Mesothelial cell of epicardium (in vitro differentiated cells): ENCODE data around the gene CORIN. TPM values are rescaled to one million over a fixed set of nuclear protein-coding genes. Genes with fewer than 3 reads are reported as not detected.

Source experiments
- DNase-seq, 2 experiments: peaks; one replicate each; pipeline ENCODE4 v3.0.0; 2021; ENCODE audit warnings: low spot score in 2 of 2; ENCODE audit not compliant: unreplicated experiment in 2 of 2
- H3K27ac Mint-ChIP-seq: 2 replicates; pipeline ENCODE4 v1.8.0; 2021; ENCODE audit warnings: mixed read lengths
- H3K27me3 Mint-ChIP-seq: 2 replicates; pipeline ENCODE4 v1.8.0; 2021; ENCODE audit warnings: low read depth, mixed read lengths
- H3K36me3 Mint-ChIP-seq: 2 replicates; pipeline ENCODE4 v1.8.0; 2021; ENCODE audit warnings: mixed read lengths
- H3K4me1 Mint-ChIP-seq: 2 replicates; pipeline ENCODE4 v1.8.0; 2021; ENCODE audit warnings: mixed read lengths
- H3K4me3 Mint-ChIP-seq: 2 replicates; pipeline ENCODE4 v1.8.0; 2021; ENCODE audit warnings: mild to moderate bottlenecking, moderate library complexity, mixed read lengths
- H3K9me3 Mint-ChIP-seq: 2 replicates; pipeline ENCODE4 v1.8.0; 2021; ENCODE audit warnings: mixed read lengths
- total RNA-seq: library from RNA; stranded (reverse); gene quantifications from 3 replicates; pipeline ENCODE4 v1.2.1, GENCODE V29; 2021
- TF ChIP-seq, protein P1 (sequence below): fragments of 200-600 bp; sonication (generic); IDR thresholded peaks from one replicate; pipeline ENCODE4 v1.5.0; 2021; ENCODE audit warnings: antibody characterized with exemption; ENCODE audit not compliant: unreplicated experiment

The CORIN gene
- total RNA-seq, 1 donor from 2014 or later = 1.5 TPM

DNA sequence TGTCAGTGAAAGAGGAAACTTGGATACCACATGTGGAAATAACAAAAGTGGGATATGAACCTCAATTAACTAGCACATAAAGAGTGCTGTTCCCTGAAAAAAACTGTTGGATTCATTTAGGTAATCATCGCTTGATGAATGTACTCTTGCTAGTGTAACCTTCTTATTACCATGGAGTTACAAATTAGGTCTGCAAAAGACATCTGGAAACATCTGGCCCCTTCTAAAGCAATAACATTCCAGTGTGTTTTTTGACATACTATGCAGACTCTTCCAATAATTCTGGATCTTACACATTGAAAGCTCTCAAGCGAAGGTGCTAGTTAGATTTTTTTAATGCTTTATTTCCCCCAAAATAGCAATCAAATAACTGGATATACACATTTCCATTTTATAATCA lies 218.2 kb downstream of the CORIN start:
- TF ChIP-seq, protein P1, sequence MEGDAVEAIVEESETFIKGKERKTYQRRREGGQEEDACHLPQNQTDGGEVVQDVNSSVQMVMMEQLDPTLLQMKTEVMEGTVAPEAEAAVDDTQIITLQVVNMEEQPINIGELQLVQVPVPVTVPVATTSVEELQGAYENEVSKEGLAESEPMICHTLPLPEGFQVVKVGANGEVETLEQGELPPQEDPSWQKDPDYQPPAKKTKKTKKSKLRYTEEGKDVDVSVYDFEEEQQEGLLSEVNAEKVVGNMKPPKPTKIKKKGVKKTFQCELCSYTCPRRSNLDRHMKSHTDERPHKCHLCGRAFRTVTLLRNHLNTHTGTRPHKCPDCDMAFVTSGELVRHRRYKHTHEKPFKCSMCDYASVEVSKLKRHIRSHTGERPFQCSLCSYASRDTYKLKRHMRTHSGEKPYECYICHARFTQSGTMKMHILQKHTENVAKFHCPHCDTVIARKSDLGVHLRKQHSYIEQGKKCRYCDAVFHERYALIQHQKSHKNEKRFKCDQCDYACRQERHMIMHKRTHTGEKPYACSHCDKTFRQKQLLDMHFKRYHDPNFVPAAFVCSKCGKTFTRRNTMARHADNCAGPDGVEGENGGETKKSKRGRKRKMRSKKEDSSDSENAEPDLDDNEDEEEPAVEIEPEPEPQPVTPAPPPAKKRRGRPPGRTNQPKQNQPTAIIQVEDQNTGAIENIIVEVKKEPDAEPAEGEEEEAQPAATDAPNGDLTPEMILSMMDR = no peak
- Mint-ChIP-seq H3K9me3 (peaks cover 8% of the 10 kb centered on the region), H3K4me1 (no peaks in the 10 kb centered on the region), H3K4me3 (no peak overlapping the region), H3K27me3 (no peaks in the 10 kb centered on the region), H3K36me3 (peaks cover 4% of the 10 kb centered on the region), H3K27ac (no peak overlapping the region)
- no peak for DNase-seq

DNA sequence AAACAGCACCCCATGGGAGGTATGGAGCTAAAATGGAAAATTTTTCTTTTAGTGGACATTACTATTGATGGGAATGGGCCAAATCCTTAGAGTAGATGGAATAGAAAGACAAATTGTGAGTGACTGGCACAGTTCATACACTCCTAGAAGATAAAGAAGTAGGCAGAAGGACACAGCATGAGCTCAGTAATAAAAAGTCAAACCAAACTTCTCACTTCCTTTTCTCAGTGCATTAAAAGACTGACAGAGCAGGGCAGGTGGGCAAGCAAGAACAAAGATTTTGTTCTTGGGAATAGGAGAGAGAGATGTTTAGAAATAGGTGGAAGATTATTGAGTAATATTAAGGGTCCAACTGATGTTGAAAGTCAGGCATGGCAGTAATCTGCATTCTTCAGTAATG lies 220.3 kb downstream of the CORIN start:
- TF ChIP-seq, protein P1 = no peak
- Mint-ChIP-seq H3K27ac (no peak overlapping the region), H3K36me3 (peaks cover under 1% of the 10 kb centered on the region), H3K9me3 (peaks cover 5% of the 10 kb centered on the region), H3K27me3 (no peaks in the 10 kb centered on the region), H3K4me1 (no peaks in the 10 kb centered on the region), H3K4me3 (no peak overlapping the region)
- no peak for DNase-seq

DNA sequence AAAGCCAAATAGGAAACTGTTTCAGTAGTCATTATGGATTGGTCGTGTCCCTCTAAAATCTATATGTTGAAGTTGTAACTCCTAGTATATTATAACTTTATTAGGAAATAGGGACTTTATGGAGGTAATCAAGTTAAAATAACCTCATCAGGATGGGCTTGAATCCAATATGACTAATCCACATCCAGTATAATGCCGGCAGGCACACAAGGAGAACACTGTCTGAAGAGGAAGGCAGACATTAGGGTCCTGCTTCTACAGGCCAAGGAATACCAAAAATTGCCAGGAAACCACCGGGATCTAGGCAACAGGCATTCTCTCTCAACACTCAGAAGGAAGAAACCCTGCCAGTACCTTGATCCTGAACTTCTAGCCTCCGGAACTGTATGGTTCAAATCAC lies 222.5 kb downstream of the CORIN start:
- no peaks in the 10 kb centered on the region for H3K36me3 Mint-ChIP-seq
- DNase-seq = no peak

DNA sequence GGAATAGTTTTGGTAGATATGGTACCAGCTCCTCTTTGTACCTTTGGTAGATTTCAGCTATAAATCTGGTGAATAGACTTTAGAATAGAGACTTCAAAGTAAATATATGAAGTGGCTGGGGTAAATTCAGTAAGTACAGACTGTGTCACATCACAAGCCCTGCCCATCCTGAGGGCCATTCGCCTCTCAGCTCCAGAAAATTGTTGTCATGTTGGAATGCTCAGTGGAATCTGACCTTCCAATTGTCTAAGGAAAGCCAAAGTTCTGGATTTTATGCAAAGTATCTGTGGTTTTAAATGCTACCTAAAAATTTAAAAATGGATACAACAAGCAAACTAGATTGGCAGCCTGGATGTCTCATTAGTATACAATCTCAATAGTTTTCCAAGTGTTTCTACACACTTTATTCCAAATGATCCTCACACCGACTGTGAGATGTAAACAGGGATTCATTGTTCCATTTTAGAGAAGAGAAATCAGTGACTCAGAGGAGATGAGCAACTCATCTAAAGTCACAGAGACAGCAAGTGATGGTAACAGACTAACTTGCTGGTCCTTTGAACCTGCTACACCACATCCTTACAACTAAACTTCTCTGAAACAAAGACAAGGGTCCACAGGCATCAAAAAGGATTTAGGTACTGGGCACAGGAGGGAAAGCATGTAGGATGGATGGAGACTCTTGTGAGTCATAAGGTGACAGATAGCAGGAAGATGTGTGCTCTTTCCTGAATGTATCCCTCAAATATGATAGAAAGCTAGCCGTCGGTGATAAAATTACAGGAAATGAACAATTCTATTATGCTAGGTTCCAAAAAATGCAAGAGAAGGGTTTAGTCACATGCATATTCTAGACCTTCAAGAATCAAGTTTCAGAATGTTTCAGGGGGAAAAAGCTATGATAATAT lies 225.5 kb downstream of the CORIN start:
- H3K27me3 Mint-ChIP-seq = no peaks in the 10 kb centered on the region
- H3K4me1 Mint-ChIP-seq = no peaks in the 10 kb centered on the region
- TF ChIP-seq, protein P1 = no peak
- no peak for DNase-seq
- no peak overlapping the region for H3K4me3 Mint-ChIP-seq
- H3K36me3 Mint-ChIP-seq = no peaks in the 10 kb centered on the region
- H3K27ac Mint-ChIP-seq = no peak overlapping the region
- peaks cover 3% of the 10 kb centered on the region for H3K9me3 Mint-ChIP-seq

More for the DNA sequence above, 222.5 kb downstream of the CORIN start:
- no peak overlapping the region for H3K4me3 Mint-ChIP-seq
- no peaks in the 10 kb centered on the region for H3K27me3 Mint-ChIP-seq
- no peak overlapping the region for H3K27ac Mint-ChIP-seq
- H3K9me3 Mint-ChIP-seq = peaks cover 3% of the 10 kb centered on the region
- no peaks in the 10 kb centered on the region for H3K4me1 Mint-ChIP-seq
- TF ChIP-seq, protein P1 = no peak

DNA sequence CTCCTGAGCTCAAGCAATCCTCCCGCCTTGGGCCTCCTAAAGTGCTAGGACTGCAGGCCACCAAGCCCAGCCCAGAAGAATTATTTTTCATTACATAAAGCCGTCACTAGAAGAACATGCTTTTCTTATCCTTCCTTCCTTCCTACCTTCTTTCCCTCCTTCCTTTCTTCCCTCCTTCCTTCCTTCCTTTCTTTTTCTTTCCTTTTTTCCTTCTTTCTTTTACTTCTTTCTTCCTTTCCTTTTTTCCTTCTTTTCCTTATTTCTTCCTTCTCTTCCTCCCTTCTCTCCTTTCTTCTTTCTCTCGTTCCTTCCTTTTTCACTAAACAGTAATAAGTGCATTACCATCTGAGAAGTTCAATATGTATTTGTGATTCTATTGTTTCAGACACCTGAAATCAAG lies 231.4 kb downstream of the CORIN start:
- no peak overlapping the region for H3K27ac Mint-ChIP-seq
- H3K27me3 Mint-ChIP-seq = no peaks in the 10 kb centered on the region
- DNase-seq = no peak

More for the DNA sequence above, 231.4 kb downstream of the CORIN start:
- TF ChIP-seq, protein P1 = no peak
- no peaks in the 10 kb centered on the region for H3K4me1 Mint-ChIP-seq
- H3K4me3 Mint-ChIP-seq = no peak overlapping the region
- H3K36me3 Mint-ChIP-seq = peaks cover 5% of the 10 kb centered on the region
- peaks cover 3% of the 10 kb centered on the region for H3K9me3 Mint-ChIP-seq
